Left cardiac atrium (tissue), 4 donors: ENCODE results near the gene ARID5B. TPM values are rescaled to one million over a fixed set of nuclear protein-coding genes. Genes with fewer than 3 reads are reported as not detected.

Source experiments
- ATAC-seq, 2 donors: fragments of 200-7000 bp; cut with Tn5 transposase; one replicate each; pipeline ENCODE4 v1.9.1; 2020; ENCODE audit warnings: mild to moderate bottlenecking in 2 of 2, moderate library complexity in 2 of 2
- DNase-seq: peaks from one replicate; pipeline ENCODE4 v3.0.0-alpha.2; 2020
- intact Hi-C, 2 donors: fragments of 100-400 bp; cut with DNase I; formaldehyde crosslinking; loops; one replicate each; pipeline versions ENCODE4 v1.14.1 to v1.15.1; 2022 to 2023
- total RNA-seq, 2 donors: library from RNA; stranded (reverse); fragmentation: NEBNext Ultra II Directional; extraction: Animal tissue kit (Norgen Biotek cat#: 25700); gene quantifications; one replicate each; pipeline ENCODE4 v1.2.1, GENCODE V29; 2021
- donor health status: DM: no; HTN: yes; CAD: no.
- donor health status: DM: no; HTN: yes; CAD: no; lungs with severe emphysema.
- donor health status: DM: yes; HTN: yes; CAD: no.
- donor health status: Dilated cardiomyopathy.

The ARID5B gene
- total RNA-seq, 2 donors from 2014 or later = 36.5 to 37.9 TPM

GRCh38 chr10:61923210-61923949 is 21.9 kb downstream of the ARID5B start:
- intact Hi-C loops = no loop called here
- no peak for DNase-seq
- ATAC-seq = peak in 1 of 2 donors; percentile 83

- DNase-seq = no peak
- no peak for ATAC-seq
- intact Hi-C loops = no loop called here
These were observed 22.4 kb downstream of the ARID5B start for GRCh38 chr10:61923950-61924274.

GRCh38 chr10:61929555-61929954 is 28.1 kb downstream of the ARID5B start:
- DNase-seq (no peak), ATAC-seq (no peak)
- intact Hi-C loops = no loop called here

- DNase-seq = no peak
- intact Hi-C loops = no loop called here
- no peak for ATAC-seq
These were observed 30.3 kb downstream of the ARID5B start for GRCh38 chr10:61931620-61932332.

GRCh38 chr10:61933859-61934555 is 32.5 kb downstream of the ARID5B start:
- intact Hi-C loops = no loop called here
- no peak for ATAC-seq

GRCh38 chr10:61935077-61935476 is 33.6 kb downstream of the ARID5B start:
- ATAC-seq (no peak), DNase-seq (no peak)
- intact Hi-C loops = no loop called here

More at GRCh38 chr10:61933859-61934555, 32.5 kb downstream of the ARID5B start:
- no peak for DNase-seq

- no peak for DNase-seq
- ATAC-seq = no peak
- intact Hi-C loops = no loop called here
These were observed 35.3 kb downstream of the ARID5B start for GRCh38 chr10:61936770-61937169.

- intact Hi-C loops = no loop called here
- DNase-seq = no peak
- peak in 1 of 2 donors; percentile 39 for ATAC-seq
These were observed 36.3 kb downstream of the ARID5B start for GRCh38 chr10:61937631-61938351.

GRCh38 chr10:61939902-61940301 is 38.4 kb downstream of the ARID5B start:
- ATAC-seq (no peak), DNase-seq (no peak)
- intact Hi-C loops = loop anchor here in 1 of 2 donors (5.0 kb wide), 1 partner anchor 38 kb away; the partner anchor contains the start of gene ARID5B

GRCh38 chr10:61941202-61941681 is 39.7 kb downstream of the ARID5B start:
- DNase-seq (no peak), ATAC-seq (no peak)
- intact Hi-C loops = loop anchor here in 1 of 2 donors (5.0 kb wide), 1 partner anchor 39 kb away; the partner anchor contains the start of gene ARID5B

GRCh38 chr10:61942604-61943461 is 41.3 kb downstream of the ARID5B start:
- peak; percentile 41 to 62 for ATAC-seq
- intact Hi-C loops = loop anchor here in 1 of 2 donors (5.0 kb wide), 1 partner anchor 41 kb away; the partner anchor contains the start of gene ARID5B
- no peak for DNase-seq

- DNase-seq = no peak
- peak; percentile 62 to 78 for ATAC-seq
- intact Hi-C loops = loop anchor here in 1 of 2 donors (5.0 kb wide), 1 partner anchor 42 kb away; the partner anchor contains the start of gene ARID5B
These were observed 42.3 kb downstream of the ARID5B start for GRCh38 chr10:61943674-61944378.

GRCh38 chr10:61944410-61945147 is 43.1 kb downstream of the ARID5B start:
- intact Hi-C loops = loop anchor here in 1 of 2 donors (5.0 kb wide), 1 partner anchor 42 kb away; the partner anchor contains the start of gene ARID5B
- no peak for DNase-seq
- ATAC-seq = no peak

- DNase-seq (no peak), ATAC-seq (no peak)
- intact Hi-C loops = no loop called here
These were observed 48.2 kb downstream of the ARID5B start for GRCh38 chr10:61949687-61950086.

GRCh38 chr10:61950449-61951143 is 49.1 kb downstream of the ARID5B start:
- DNase-seq = no peak
- intact Hi-C loops = no loop called here
- no peak for ATAC-seq

GRCh38 chr10:61951144-61951483 is 49.6 kb downstream of the ARID5B start:
- DNase-seq = no peak
- intact Hi-C loops = no loop called here
- no peak for ATAC-seq
